B cell (primary cell): Measurements from ENCODE around the gene PPP1R16B. TPM values are rescaled to one million over a fixed set of nuclear protein-coding genes. Genes with fewer than 3 reads are reported as not detected.

Experiments used
- ATAC-seq: fragments of 200-7000 bp; cut with Tn5 transposase; one replicate; pipeline ENCODE4 v1.10.0; 2021; ENCODE audit warnings: low read depth, mild to moderate bottlenecking, moderate number of reproducible peaks, moderate library complexity
- CTCF ChIA-PET: fragments of 350-600 bp; sonication (Branson Sonifier 250); formaldehyde crosslinking; loops from one replicate; lab custom pipeline; 2021; ENCODE audit warnings: antibody characterized with exemption, inconsistent platforms; lab: Charles Lee
- POLR2A ChIA-PET: fragments of 350-600 bp; sonication (Branson Sonifier 250); formaldehyde crosslinking; loops from one replicate; lab custom pipeline; 2021; ENCODE audit warnings: antibody characterized with exemption; lab: Charles Lee
- DNase-seq: peaks from one replicate; pipeline ENCODE4 v3.0.0; 2013
- H2AFZ ChIP-seq: 2 replicates; pipeline ENCODE4 v1.6.1; 2012; ENCODE audit warnings: mild to moderate bottlenecking, low read depth, low read length; ENCODE audit not compliant: insufficient read depth, poor library complexity, severe bottlenecking
- H3K27ac ChIP-seq, 2 donors: 1 replicate in 1 of 2; 2 replicates in 1 of 2; pipeline ENCODE4 v1.5.1; 2012 to 2013; ENCODE audit warnings: low read length in 2 of 2, mild to moderate bottlenecking in 2 of 2, moderate library complexity in 1 of 2
- H3K27me3 ChIP-seq, 4 experiments: fragments of 200-600 bp in 1 of 4; sonication (generic) in 1 of 4; replicated peaks in 1 of 4; 1 replicate in 2 of 4; 2 replicates in 2 of 4; pipeline versions ENCODE4 v1.6.1 to v1.7.0; 2013 to 2016; ENCODE audit warnings: low read length in 3 of 4, mild to moderate bottlenecking in 2 of 4, mixed read lengths in 1 of 4, moderate library complexity in 1 of 4; ENCODE audit not compliant: insufficient read depth in 4 of 4, control insufficient read depth in 3 of 4; ENCODE audit errors: control extremely low read depth in 1 of 4
- H3K36me3 ChIP-seq, 2 experiments: replicated peaks in 1 of 2; 1 replicate in 1 of 2; 2 replicates in 1 of 2; pipeline versions ENCODE4 v1.6.1 to v1.7.1; 2013; ENCODE audit warnings: low read length in 1 of 2; ENCODE audit not compliant: insufficient read depth in 2 of 2, control insufficient read depth in 1 of 2; ENCODE audit errors: control extremely low read depth in 1 of 2, extremely low read depth in 1 of 2
- H3K4me1 ChIP-seq, 2 donors: fragments of 200-600 bp in 1 of 2; sonication (generic) in 1 of 2; 1 replicate in 1 of 2; 2 replicates in 1 of 2; pipeline versions ENCODE4 v1.5.1 to v1.6.1; 2013 to 2017; ENCODE audit warnings: low read length in 2 of 2; ENCODE audit not compliant: control insufficient read depth in 2 of 2, insufficient read depth in 2 of 2
- H3K4me2 ChIP-seq: replicated peaks from 2 replicates; pipeline ENCODE3; 2012; ENCODE audit warnings: mild to moderate bottlenecking, low read depth, low read length; ENCODE audit not compliant: poor library complexity, severe bottlenecking
- H3K4me3 ChIP-seq, 5 experiments: fragments of 200-600 bp in 1 of 5; sonication (generic) in 1 of 5; 1 replicate in 3 of 5; 2 replicates in 2 of 5; pipeline versions ENCODE4 v1.5.1 to v1.7.0; 2011 to 2016; ENCODE audit warnings: low read length in 4 of 5, mild to moderate bottlenecking in 4 of 5, low read depth in 2 of 5, control low read depth in 1 of 5, moderate library complexity in 1 of 5; ENCODE audit not compliant: insufficient read depth in 1 of 5; ENCODE audit errors: control extremely low read depth in 1 of 5, extremely low read depth in 1 of 5
- H3K79me2 ChIP-seq: fragments of 200-600 bp; sonication (generic); one replicate; pipeline ENCODE4 v1.6.0; 2016; ENCODE audit warnings: low read length; ENCODE audit not compliant: control insufficient read depth, insufficient read depth
- H3K9ac ChIP-seq: fragments of 200-600 bp; sonication (generic); 2 replicates; pipeline ENCODE4 v1.6.1; 2017; ENCODE audit warnings: mild to moderate bottlenecking, low read length, moderate library complexity
- H3K9me3 ChIP-seq, 3 donors: one replicate each; pipeline versions ENCODE4 v1.6.1 to v1.7.1; 2013; ENCODE audit warnings: low read length in 2 of 3; ENCODE audit not compliant: control insufficient read depth in 2 of 3, insufficient read depth in 1 of 3; ENCODE audit errors: control extremely low read depth in 1 of 3
- H4K20me1 ChIP-seq: 2 replicates; pipeline ENCODE4 v1.6.0; 2012; ENCODE audit warnings: mild to moderate bottlenecking, low read length; ENCODE audit not compliant: insufficient read depth, control insufficient read depth, poor library complexity, severe bottlenecking
- H3K27ac Mint-ChIP-seq: one replicate; pipeline ENCODE4 v1.8.0; 2021; ENCODE audit warnings: mixed read lengths
- H3K27me3 Mint-ChIP-seq: one replicate; pipeline ENCODE4 v1.8.0; 2021; ENCODE audit warnings: mixed read lengths
- H3K4me1 Mint-ChIP-seq: one replicate; pipeline ENCODE4 v1.8.0; 2021; ENCODE audit warnings: mixed read lengths
- H3K4me3 Mint-ChIP-seq: one replicate; pipeline ENCODE4 v1.8.0; 2021; ENCODE audit warnings: mixed read lengths
- H3K9me3 Mint-ChIP-seq: one replicate; pipeline ENCODE4 v1.8.0; 2022; ENCODE audit warnings: mixed read lengths; ENCODE audit not compliant: insufficient read depth
- CTCF ChIP-seq: fragments of 200-600 bp; IDR thresholded peaks from one replicate; pipeline ENCODE4 v1.8.0; 2022; ENCODE audit warnings: antibody characterized with exemption, mild to moderate bottlenecking
- EZH2 ChIP-seq: IDR thresholded peaks from 2 replicates; pipeline ENCODE4 v1.6.1; 2012; ENCODE audit warnings: borderline replicate concordance, low read depth, mild to moderate bottlenecking, moderate library complexity, low read length; ENCODE audit not compliant: insufficient read depth, poor library complexity, severe bottlenecking
- WGBS: methylation state at CpG from one replicate; pipeline ENCODE4 v1.1.5; 2013; ENCODE audit warnings: missing lambda C conversion rate; ENCODE audit not compliant: insufficient coverage; 5-methylcytosine and 5-hydroxymethylcytosine counted together
- intact Hi-C: fragments of 100-400 bp; cut with micrococcal nuclease; formaldehyde crosslinking; loops from one replicate; pipeline ENCODE4 v1.10.0; 2022
- polyA plus RNA-seq: library from polyadenylated mRNA; depleted of rRNA; stranded (reverse); fragments of >200 nt; gene quantifications from 2 replicates; pipeline ENCODE4 v1.2.3, GENCODE V29; 2012
- total RNA-seq, 2 donors: library from RNA; stranded (reverse); fragments of 120-200 nt in 1 of 2; gene quantifications; 1 replicate in 1 of 2; 2 replicates in 1 of 2; pipeline versions ENCODE4 v1.2.3 to v1.2.4, GENCODE V29; 2013 to 2022

Gene PPP1R16B
- total and polyA plus RNA-seq, 2 donors (not counting 1 experiment from before 2014, with no cell fraction given) = 58.8 to 108 TPM

GRCh38 chr20:38945012-38945411 is 139.5 kb downstream of the PPP1R16B start:
- Histone ChIP-seq H2AFZ (no peak overlapping the region), H3K36me3 (peaks cover 0 to 3% of the 10 kb centered on the region in 2 experiments), H3K79me2 (no peaks in the 10 kb centered on the region), H3K9ac (no peak overlapping the region), H3K27me3 (no peaks in the 10 kb centered on the region), H3K27ac (no peak overlapping the region), H3K4me3 (no peak overlapping the region), H3K4me2 (no peak overlapping the region), H4K20me1 (no peaks in the 10 kb centered on the region), H3K4me1 (no peaks in the 10 kb centered on the region), H3K9me3 (no peaks in the 10 kb centered on the region)
- no peak overlapping the region for H3K4me3 Mint-ChIP-seq
- no CpG with 5 or more reads among the region's 3 CpGs for WGBS
- POLR2A ChIA-PET = no interaction called here
- intact Hi-C loops = no loop called here
- H3K4me1 Mint-ChIP-seq = no peaks in the 10 kb centered on the region
- no peaks in the 10 kb centered on the region for H3K9me3 Mint-ChIP-seq
- CTCF ChIA-PET = interaction anchor here (0.7 kb wide), 1 partner anchor 220 kb away, joined by 4 read pairs; no protein-coding TSS in a partner anchor
- DNase-seq (no peak), ATAC-seq (no peak)
- no peak for TF ChIP-seq EZH2
- H3K27ac Mint-ChIP-seq = no peak overlapping the region
- no peaks in the 10 kb centered on the region for H3K27me3 Mint-ChIP-seq

DNA sequence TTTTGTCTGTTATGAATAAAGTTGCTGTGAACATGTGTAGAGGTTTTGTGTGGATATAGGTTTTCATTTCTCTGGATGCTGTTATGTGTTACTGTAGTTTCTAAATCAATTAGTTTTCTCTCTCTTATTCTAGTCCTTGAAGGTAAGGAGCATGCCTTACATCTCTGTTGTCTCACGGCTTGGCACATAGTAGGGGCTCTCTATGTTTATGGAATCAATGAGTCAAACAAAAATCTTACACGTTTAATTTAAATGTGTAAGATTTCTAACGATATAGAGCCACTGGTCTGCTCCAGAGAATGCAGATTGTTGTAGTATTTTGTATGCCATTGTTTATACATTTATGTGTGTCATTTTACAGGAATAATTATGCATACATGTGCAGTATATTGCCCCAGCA is 141.3 kb downstream of the PPP1R16B start:
- ChIA-PET POLR2A (no interaction called here), CTCF (no interaction called here)
- H3K9me3 ChIP-seq = no peaks in the 10 kb centered on the region
- no peaks in the 10 kb centered on the region for H4K20me1 ChIP-seq
- H3K27me3 ChIP-seq = no peaks in the 10 kb centered on the region
- Mint-ChIP-seq H3K27me3 (no peaks in the 10 kb centered on the region), H3K27ac (no peak overlapping the region), H3K4me1 (no peaks in the 10 kb centered on the region), H3K9me3 (no peaks in the 10 kb centered on the region), H3K4me3 (no peak overlapping the region)
- intact Hi-C loops = no loop called here
- H3K36me3 ChIP-seq = peaks cover 0 to 3% of the 10 kb centered on the region in 2 experiments
- H3K4me2 ChIP-seq = no peak overlapping the region
- ATAC-seq (no peak), DNase-seq (no peak)
- H2AFZ ChIP-seq = no peak overlapping the region
- TF ChIP-seq CTCF (no peak), EZH2 (no peak)
- H3K9ac ChIP-seq = no peak overlapping the region
- no peaks in the 10 kb centered on the region for H3K4me1 ChIP-seq
- 100% methylated on average over 1 of the region's 3 CpGs for WGBS
- no peaks in the 10 kb centered on the region for H3K79me2 ChIP-seq
- no peak overlapping the region for H3K27ac ChIP-seq
- H3K4me3 ChIP-seq = no peak overlapping the region
